ENCODE results near the gene TYW3.
"Not testable (repeated sequence)": the region's sequence is repeated elsewhere in the genome, so short reads cannot be mapped to it uniquely, and the experiment has no call there.

Gene TYW3

DNA sequence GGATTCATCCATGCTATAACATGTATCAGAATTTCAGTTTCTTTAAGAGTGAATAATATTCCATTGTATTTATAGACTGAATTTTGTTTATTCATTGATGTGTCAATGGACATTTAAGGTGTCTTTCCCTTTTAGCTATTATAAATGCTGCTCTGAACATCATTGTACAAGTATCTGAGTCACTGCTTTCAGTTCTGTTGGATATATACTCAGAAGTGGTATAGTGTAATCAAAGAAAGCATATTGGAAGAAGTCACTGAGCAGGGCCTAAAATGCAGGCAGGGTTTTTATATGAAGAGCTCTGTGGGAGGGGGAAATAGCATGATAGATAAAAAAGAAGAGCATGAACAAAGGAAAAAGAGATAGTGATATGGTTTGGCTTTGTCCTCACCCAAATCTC is 22.5 kb downstream of the TYW3 start:
- no peak overlapping the region for H3K27ac ChIP-seq (ENCODE audit: extremely low read depth, low read depth, low read length)
- TF ChIP-seq ZSCAN16 (tag by site-specific recombination; IDR thresholded peaks at IDR 0.05) = no peak
- no peak for TF ChIP-seq ZNF404 (tag by site-specific recombination; IDR thresholded peaks at IDR 0.05)
- TF ChIP-seq ZNF121 (tag by site-specific recombination; IDR thresholded peaks at IDR 0.05) = no peak
- no peak for TF ChIP-seq ZNF544 (tag by site-specific recombination; IDR thresholded peaks at IDR 0.05)
- TF ChIP-seq ZNF175 (tag by site-specific recombination; IDR thresholded peaks at IDR 0.05) = no peak
- TF ChIP-seq, protein P1, sequence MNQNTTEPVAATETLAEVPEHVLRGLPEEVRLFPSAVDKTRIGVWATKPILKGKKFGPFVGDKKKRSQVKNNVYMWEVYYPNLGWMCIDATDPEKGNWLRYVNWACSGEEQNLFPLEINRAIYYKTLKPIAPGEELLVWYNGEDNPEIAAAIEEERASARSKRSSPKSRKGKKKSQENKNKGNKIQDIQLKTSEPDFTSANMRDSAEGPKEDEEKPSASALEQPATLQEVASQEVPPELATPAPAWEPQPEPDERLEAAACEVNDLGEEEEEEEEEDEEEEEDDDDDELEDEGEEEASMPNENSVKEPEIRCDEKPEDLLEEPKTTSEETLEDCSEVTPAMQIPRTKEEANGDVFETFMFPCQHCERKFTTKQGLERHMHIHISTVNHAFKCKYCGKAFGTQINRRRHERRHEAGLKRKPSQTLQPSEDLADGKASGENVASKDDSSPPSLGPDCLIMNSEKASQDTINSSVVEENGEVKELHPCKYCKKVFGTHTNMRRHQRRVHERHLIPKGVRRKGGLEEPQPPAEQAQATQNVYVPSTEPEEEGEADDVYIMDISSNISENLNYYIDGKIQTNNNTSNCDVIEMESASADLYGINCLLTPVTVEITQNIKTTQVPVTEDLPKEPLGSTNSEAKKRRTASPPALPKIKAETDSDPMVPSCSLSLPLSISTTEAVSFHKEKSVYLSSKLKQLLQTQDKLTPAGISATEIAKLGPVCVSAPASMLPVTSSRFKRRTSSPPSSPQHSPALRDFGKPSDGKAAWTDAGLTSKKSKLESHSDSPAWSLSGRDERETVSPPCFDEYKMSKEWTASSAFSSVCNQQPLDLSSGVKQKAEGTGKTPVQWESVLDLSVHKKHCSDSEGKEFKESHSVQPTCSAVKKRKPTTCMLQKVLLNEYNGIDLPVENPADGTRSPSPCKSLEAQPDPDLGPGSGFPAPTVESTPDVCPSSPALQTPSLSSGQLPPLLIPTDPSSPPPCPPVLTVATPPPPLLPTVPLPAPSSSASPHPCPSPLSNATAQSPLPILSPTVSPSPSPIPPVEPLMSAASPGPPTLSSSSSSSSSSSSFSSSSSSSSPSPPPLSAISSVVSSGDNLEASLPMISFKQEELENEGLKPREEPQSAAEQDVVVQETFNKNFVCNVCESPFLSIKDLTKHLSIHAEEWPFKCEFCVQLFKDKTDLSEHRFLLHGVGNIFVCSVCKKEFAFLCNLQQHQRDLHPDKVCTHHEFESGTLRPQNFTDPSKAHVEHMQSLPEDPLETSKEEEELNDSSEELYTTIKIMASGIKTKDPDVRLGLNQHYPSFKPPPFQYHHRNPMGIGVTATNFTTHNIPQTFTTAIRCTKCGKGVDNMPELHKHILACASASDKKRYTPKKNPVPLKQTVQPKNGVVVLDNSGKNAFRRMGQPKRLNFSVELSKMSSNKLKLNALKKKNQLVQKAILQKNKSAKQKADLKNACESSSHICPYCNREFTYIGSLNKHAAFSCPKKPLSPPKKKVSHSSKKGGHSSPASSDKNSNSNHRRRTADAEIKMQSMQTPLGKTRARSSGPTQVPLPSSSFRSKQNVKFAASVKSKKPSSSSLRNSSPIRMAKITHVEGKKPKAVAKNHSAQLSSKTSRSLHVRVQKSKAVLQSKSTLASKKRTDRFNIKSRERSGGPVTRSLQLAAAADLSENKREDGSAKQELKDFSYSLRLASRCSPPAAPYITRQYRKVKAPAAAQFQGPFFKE (tag by site-specific recombination; IDR thresholded peaks at IDR 0.05; ENCODE audit: borderline replicate concordance) = no peak
- no peak for TF ChIP-seq TRIM28 (IDR thresholded peaks at IDR 0.05; ENCODE audit: borderline replicate concordance, low read length)
- H3K4me1 ChIP-seq (ENCODE audit: control insufficient read depth, insufficient read depth, low read length) = no peaks in the 10 kb centered on the region
- H3K9me3 ChIP-seq (ENCODE audit: control insufficient read depth, insufficient read depth, low read depth, low read length) = no peaks in the 10 kb centered on the region
- ChIA-PET POLR2A (no interaction called here), CTCF (interaction anchor here (0.6 to 1.2 kb wide), 2 partner anchors 11 to 707 kb away, joined by 3 read pairs; no protein-coding TSS in a partner anchor)
- peaks cover 14 to 85% of the 10 kb centered on the region in 2 experiments for H3K36me3 ChIP-seq (ENCODE audit: control insufficient read depth in 2 of 2, insufficient read depth in 1 of 2, low read length in 2 of 2)
- no peak overlapping the region for H3K4me3 ChIP-seq (ENCODE audit: low read depth, low read length)

DNA sequence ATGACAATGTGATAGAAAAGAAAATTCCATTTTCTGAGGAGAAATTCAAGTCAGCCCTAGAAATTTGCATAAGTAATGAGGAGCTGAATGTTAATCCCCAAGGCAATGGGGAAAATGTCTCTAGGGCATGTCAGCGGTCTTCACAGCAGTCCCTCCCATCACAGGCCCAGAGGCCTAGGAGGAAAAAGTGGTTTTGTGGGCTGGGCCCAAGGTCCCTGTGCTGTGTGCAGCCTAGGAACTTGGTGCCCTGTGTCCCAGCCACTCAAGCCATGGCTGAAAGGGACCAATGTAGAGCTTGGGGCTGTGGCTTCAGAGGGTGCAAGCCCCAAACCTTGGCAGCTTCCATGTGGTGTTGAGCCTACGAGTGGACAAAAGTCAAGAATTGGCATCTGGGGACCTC is 23.7 kb downstream of the TYW3 start:
- H3K36me3 ChIP-seq (ENCODE audit: control insufficient read depth in 2 of 2, insufficient read depth in 1 of 2, low read length in 2 of 2) = peaks cover 4 to 84% of the 10 kb centered on the region in 2 experiments
- H3K4me1 ChIP-seq (ENCODE audit: control insufficient read depth, insufficient read depth, low read length); H3K27ac ChIP-seq (ENCODE audit: extremely low read depth, low read depth, low read length); H3K4me3 ChIP-seq (ENCODE audit: low read depth, low read length); H3K9me3 ChIP-seq (ENCODE audit: control insufficient read depth, insufficient read depth, low read depth, low read length); POLR2A ChIA-PET: not testable (repeated sequence)
- peak; percentile 90 for TF ChIP-seq ZNF585B (tag by site-specific recombination; IDR thresholded peaks at IDR 0.05)
- CTCF ChIA-PET = interaction anchor here (1.7 kb wide), 1 partner anchor 11 kb away, joined by 4 read pairs; no protein-coding TSS in a partner anchor

DNA sequence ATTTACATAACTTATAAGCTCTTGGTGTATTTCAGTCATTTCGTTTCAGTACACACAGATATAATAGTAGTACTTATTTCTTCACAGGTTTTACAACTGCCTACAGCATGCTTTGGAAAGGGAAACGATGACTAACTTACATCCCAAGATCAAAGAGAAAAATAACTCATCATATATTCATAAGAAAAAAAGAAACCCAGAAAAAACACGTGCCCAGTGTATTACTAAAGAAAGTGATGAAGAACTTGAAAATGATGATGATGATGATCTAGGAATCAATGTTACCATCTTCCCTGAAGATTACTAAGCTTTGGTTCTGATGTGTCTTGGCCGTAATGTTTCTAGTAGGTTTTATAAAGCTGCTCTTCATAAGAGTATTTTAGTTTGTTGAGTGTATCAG is 30.9 kb downstream of the TYW3 start:
- TF ChIP-seq ZNF184 (tag by site-specific recombination; IDR thresholded peaks at IDR 0.05) = no peak
- H3K4me3 ChIP-seq (ENCODE audit: low read depth, low read length) = no peak overlapping the region
- ChIA-PET POLR2A (no interaction called here), CTCF (interaction anchor here (0.7 to 2.4 kb wide), 2 partner anchors 8 to 13 kb away, joined by 7 to 8 read pairs; no protein-coding TSS in a partner anchor)
- no peaks in the 10 kb centered on the region for H3K4me1 ChIP-seq (ENCODE audit: control insufficient read depth, insufficient read depth, low read length)
- H3K36me3 ChIP-seq (ENCODE audit: control insufficient read depth in 2 of 2, insufficient read depth in 1 of 2, low read length in 2 of 2) = peaks cover 0 to 41% of the 10 kb centered on the region in 2 experiments; a peak in 2 of 3 replicates
- no peak overlapping the region for H3K27ac ChIP-seq (ENCODE audit: extremely low read depth, low read depth, low read length)
- H3K9me3 ChIP-seq (ENCODE audit: control insufficient read depth, insufficient read depth, low read depth, low read length) = no peaks in the 10 kb centered on the region

DNA sequence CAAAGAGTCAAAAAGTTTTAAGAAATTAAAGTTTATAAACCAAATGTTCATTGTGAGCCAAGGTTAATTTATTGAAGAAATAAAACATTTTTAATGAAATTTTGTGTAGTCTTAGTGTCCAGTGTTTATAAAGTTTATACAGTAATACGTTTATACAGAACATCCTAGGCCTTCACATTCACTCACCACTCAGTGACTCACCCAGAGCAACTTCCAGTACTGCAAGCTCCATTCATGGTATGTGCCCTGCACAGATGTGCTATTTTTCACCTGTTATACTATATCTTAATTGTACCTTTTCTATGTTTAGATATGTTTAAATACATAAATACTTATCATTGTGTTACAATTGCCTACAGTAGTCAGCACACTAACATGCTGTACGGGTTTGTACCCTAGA is 33.6 kb downstream of the TYW3 start:
- POLR2A ChIA-PET = no interaction called here
- no peak for TF ChIP-seq ZFP37 (tag by site-specific recombination; IDR thresholded peaks at IDR 0.05)
- TF ChIP-seq ZNF561 (tag by site-specific recombination; IDR thresholded peaks at IDR 0.05; ENCODE audit: borderline replicate concordance) = no peak
- TF ChIP-seq WT1 (tag by site-specific recombination; IDR thresholded peaks at IDR 0.05) = no peak
- TF ChIP-seq, protein P2, sequence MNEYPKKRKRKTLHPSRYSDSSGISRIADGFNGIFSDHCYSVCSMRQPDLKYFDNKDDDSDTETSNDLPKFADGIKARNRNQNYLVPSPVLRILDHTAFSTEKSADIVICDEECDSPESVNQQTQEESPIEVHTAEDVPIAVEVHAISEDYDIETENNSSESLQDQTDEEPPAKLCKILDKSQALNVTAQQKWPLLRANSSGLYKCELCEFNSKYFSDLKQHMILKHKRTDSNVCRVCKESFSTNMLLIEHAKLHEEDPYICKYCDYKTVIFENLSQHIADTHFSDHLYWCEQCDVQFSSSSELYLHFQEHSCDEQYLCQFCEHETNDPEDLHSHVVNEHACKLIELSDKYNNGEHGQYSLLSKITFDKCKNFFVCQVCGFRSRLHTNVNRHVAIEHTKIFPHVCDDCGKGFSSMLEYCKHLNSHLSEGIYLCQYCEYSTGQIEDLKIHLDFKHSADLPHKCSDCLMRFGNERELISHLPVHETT (tag by site-specific recombination; IDR thresholded peaks at IDR 0.05) = no peak
- TF ChIP-seq ZNF132 (tag by site-specific recombination; IDR thresholded peaks at IDR 0.05; ENCODE audit: borderline replicate concordance) = no peak
- TF ChIP-seq ZNF24 (tag by site-specific recombination; IDR thresholded peaks at IDR 0.05) = no peak
- no peak for TF ChIP-seq ZSCAN16 (tag by site-specific recombination; IDR thresholded peaks at IDR 0.05)
- no peak for TF ChIP-seq GFI1B (tag by site-specific recombination; IDR thresholded peaks at IDR 0.05)
- no peak for TF ChIP-seq ZNF366 (tag by site-specific recombination; conservative IDR thresholded peaks at IDR 0.05)
- TF ChIP-seq, protein P3, sequence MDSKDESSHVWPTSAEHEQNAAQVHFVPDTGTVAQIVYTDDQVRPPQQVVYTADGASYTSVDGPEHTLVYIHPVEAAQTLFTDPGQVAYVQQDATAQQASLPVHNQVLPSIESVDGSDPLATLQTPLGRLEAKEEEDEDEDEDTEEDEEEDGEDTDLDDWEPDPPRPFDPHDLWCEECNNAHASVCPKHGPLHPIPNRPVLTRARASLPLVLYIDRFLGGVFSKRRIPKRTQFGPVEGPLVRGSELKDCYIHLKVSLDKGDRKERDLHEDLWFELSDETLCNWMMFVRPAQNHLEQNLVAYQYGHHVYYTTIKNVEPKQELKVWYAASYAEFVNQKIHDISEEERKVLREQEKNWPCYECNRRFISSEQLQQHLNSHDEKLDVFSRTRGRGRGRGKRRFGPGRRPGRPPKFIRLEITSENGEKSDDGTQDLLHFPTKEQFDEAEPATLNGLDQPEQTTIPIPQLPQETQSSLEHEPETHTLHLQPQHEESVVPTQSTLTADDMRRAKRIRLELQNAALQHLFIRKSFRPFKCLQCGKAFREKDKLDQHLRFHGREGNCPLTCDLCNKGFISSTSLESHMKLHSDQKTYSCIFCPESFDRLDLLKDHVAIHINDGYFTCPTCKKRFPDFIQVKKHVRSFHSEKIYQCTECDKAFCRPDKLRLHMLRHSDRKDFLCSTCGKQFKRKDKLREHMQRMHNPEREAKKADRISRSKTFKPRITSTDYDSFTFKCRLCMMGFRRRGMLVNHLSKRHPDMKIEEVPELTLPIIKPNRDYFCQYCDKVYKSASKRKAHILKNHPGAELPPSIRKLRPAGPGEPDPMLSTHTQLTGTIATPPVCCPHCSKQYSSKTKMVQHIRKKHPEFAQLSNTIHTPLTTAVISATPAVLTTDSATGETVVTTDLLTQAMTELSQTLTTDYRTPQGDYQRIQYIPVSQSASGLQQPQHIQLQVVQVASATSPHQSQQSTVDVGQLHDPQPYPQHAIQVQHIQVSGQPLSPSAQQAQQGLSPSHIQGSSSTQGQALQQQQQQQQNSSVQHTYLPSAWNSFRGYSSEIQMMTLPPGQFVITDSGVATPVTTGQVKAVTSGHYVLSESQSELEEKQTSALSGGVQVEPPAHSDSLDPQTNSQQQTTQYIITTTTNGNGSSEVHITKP (tag by site-specific recombination; IDR thresholded peaks at IDR 0.05) = no peak

More for the DNA sequence above, 33.6 kb downstream of the TYW3 start:
- Histone ChIP-seq H3K27ac (ENCODE audit: extremely low read depth, low read depth, low read length) (no peak overlapping the region), H3K36me3 (ENCODE audit: control insufficient read depth in 2 of 2, insufficient read depth in 1 of 2, low read length in 2 of 2) (peaks cover 0 to 23% of the 10 kb centered on the region in 2 experiments; a peak in 1 of 3 replicates), H3K4me3 (ENCODE audit: low read depth, low read length) (no peak overlapping the region), H3K9me3 (ENCODE audit: control insufficient read depth, insufficient read depth, low read depth, low read length) (no peaks in the 10 kb centered on the region), H3K4me1 (ENCODE audit: control insufficient read depth, insufficient read depth, low read length) (no peaks in the 10 kb centered on the region)
- CTCF ChIA-PET = interaction anchor here (0.6 to 3.4 kb wide), 10 partner anchors 8 to 436 kb away, joined by 3 to 17 read pairs (median 4); partner anchors contain the start of gene TYW3
